ENCODE measurements around the gene ST7.
A peak's percentile ranks its signal among the peaks of the same experiment; 100 is the strongest.
"Not testable (repeated sequence)": the region's sequence is repeated elsewhere in the genome, so short reads cannot be mapped to it uniquely, and the experiment has no call there.

Gene ST7

GRCh38 chr7:116953906-116954838 lies 871 bp downstream of the ST7 start:
- Histone ChIP-seq H3K4me3 (ENCODE audit: low read length) (peak overlapping the region; percentile 90), H3K36me3 (ENCODE audit: control insufficient read depth, insufficient read depth, low read length) (no peaks in the 10 kb centered on the region), H3K27ac (ENCODE audit: low read depth, low read length) (peak overlapping the region; percentile 97), H3K9ac (ENCODE audit: low read length) (peak overlapping the region; percentile 96), H3K27me3 (ENCODE audit: control insufficient read depth, insufficient read depth, low read length) (no peaks in the 10 kb centered on the region), H3K4me1 (ENCODE audit: control insufficient read depth, insufficient read depth, low read length) (peaks cover 14% of the 10 kb centered on the region)

- Histone ChIP-seq H3K4me3 (ENCODE audit: low read length) (peak overlapping the region; percentile 2), H3K27ac (ENCODE audit: low read depth, low read length) (peak overlapping the region; percentile 97), H3K4me1 (ENCODE audit: control insufficient read depth, insufficient read depth, low read length) (peaks cover 14% of the 10 kb centered on the region), H3K36me3 (ENCODE audit: control insufficient read depth, insufficient read depth, low read length) (no peaks in the 10 kb centered on the region), H3K27me3 (ENCODE audit: control insufficient read depth, insufficient read depth, low read length) (no peaks in the 10 kb centered on the region), H3K9ac (ENCODE audit: low read length) (no peak overlapping the region)
Measured at GRCh38 chr7:116955340-116955739, 2.0 kb downstream of the ST7 start.

- peaks cover 14% of the 10 kb centered on the region for H3K4me1 ChIP-seq (ENCODE audit: control insufficient read depth, insufficient read depth, low read length)
- peak overlapping the region; percentile 97 for H3K27ac ChIP-seq (ENCODE audit: low read depth, low read length)
- H3K9ac ChIP-seq (ENCODE audit: low read length), result no peak overlapping the region
- H3K27me3 ChIP-seq (ENCODE audit: control insufficient read depth, insufficient read depth, low read length), result no peaks in the 10 kb centered on the region
- H3K36me3 ChIP-seq (ENCODE audit: control insufficient read depth, insufficient read depth, low read length), result no peaks in the 10 kb centered on the region
- H3K4me3 ChIP-seq (ENCODE audit: low read length), result no peak overlapping the region
Measured at GRCh38 chr7:116955801-116956476, 2.6 kb downstream of the ST7 start.

- H3K9ac ChIP-seq (ENCODE audit: low read length), result no peak overlapping the region
Measured at GRCh38 chr7:116956477-116956804, 3.1 kb downstream of the ST7 start.

GRCh38 chr7:116957874-116958273 lies 4.6 kb downstream of the ST7 start:
- Histone ChIP-seq H3K4me1 (ENCODE audit: control insufficient read depth, insufficient read depth, low read length) (peaks cover 14% of the 10 kb centered on the region), H3K9ac (ENCODE audit: low read length) (no peak overlapping the region), H3K27me3 (ENCODE audit: control insufficient read depth, insufficient read depth, low read length) (no peaks in the 10 kb centered on the region), H3K27ac (ENCODE audit: low read depth, low read length) (no peak overlapping the region), H3K36me3 (ENCODE audit: control insufficient read depth, insufficient read depth, low read length) (no peaks in the 10 kb centered on the region), H3K4me3 (ENCODE audit: low read length) (no peak overlapping the region)

More at GRCh38 chr7:116956477-116956804, 3.1 kb downstream of the ST7 start:
- no peak overlapping the region for H3K4me3 ChIP-seq (ENCODE audit: low read length)
- no peaks in the 10 kb centered on the region for H3K36me3 ChIP-seq (ENCODE audit: control insufficient read depth, insufficient read depth, low read length)
- no peaks in the 10 kb centered on the region for H3K27me3 ChIP-seq (ENCODE audit: control insufficient read depth, insufficient read depth, low read length)
- H3K4me1 ChIP-seq (ENCODE audit: control insufficient read depth, insufficient read depth, low read length), result peaks cover 14% of the 10 kb centered on the region
- peak overlapping the region; percentile 97 for H3K27ac ChIP-seq (ENCODE audit: low read depth, low read length)

- H3K4me1 ChIP-seq (ENCODE audit: control insufficient read depth, insufficient read depth, low read length); H3K27me3 ChIP-seq (ENCODE audit: control insufficient read depth, insufficient read depth, low read length); H3K9ac ChIP-seq (ENCODE audit: low read length); H3K4me3 ChIP-seq (ENCODE audit: low read length); H3K27ac ChIP-seq (ENCODE audit: low read depth, low read length); H3K36me3 ChIP-seq (ENCODE audit: control insufficient read depth, insufficient read depth, low read length): not testable (repeated sequence)
Measured at GRCh38 chr7:116961966-116962673, 8.8 kb downstream of the ST7 start.

- Histone ChIP-seq H3K27ac (ENCODE audit: low read depth, low read length) (no peak overlapping the region), H3K27me3 (ENCODE audit: control insufficient read depth, insufficient read depth, low read length) (no peaks in the 10 kb centered on the region), H3K4me3 (ENCODE audit: low read length) (no peak overlapping the region), H3K4me1 (ENCODE audit: control insufficient read depth, insufficient read depth, low read length) (peaks cover 2% of the 10 kb centered on the region), H3K36me3 (ENCODE audit: control insufficient read depth, insufficient read depth, low read length) (no peaks in the 10 kb centered on the region), H3K9ac (ENCODE audit: low read length) (no peak overlapping the region)
Measured at GRCh38 chr7:116963234-116963633, 9.9 kb downstream of the ST7 start.

- H3K9ac ChIP-seq (ENCODE audit: low read length), result no peak overlapping the region
- no peak overlapping the region for H3K4me3 ChIP-seq (ENCODE audit: low read length)
- H3K36me3 ChIP-seq (ENCODE audit: control insufficient read depth, insufficient read depth, low read length), result no peaks in the 10 kb centered on the region
- no peak overlapping the region for H3K27ac ChIP-seq (ENCODE audit: low read depth, low read length)
- peaks cover 2% of the 10 kb centered on the region for H3K4me1 ChIP-seq (ENCODE audit: control insufficient read depth, insufficient read depth, low read length)
- H3K27me3 ChIP-seq (ENCODE audit: control insufficient read depth, insufficient read depth, low read length), result no peaks in the 10 kb centered on the region
Measured at GRCh38 chr7:116966601-116967000, 13.3 kb downstream of the ST7 start.

- peaks cover 2% of the 10 kb centered on the region for H3K4me1 ChIP-seq (ENCODE audit: control insufficient read depth, insufficient read depth, low read length)
- H3K36me3 ChIP-seq (ENCODE audit: control insufficient read depth, insufficient read depth, low read length), result no peaks in the 10 kb centered on the region
- H3K27ac ChIP-seq (ENCODE audit: low read depth, low read length), result no peak overlapping the region
Measured at GRCh38 chr7:116967254-116967922, 14.1 kb downstream of the ST7 start.

GRCh38 chr7:116967983-116968382 lies 14.7 kb downstream of the ST7 start:
- H3K4me1 ChIP-seq (ENCODE audit: control insufficient read depth, insufficient read depth, low read length), result peaks cover 2% of the 10 kb centered on the region

More at GRCh38 chr7:116967254-116967922, 14.1 kb downstream of the ST7 start:
- Histone ChIP-seq H3K4me3 (ENCODE audit: low read length) (no peak overlapping the region), H3K9ac (ENCODE audit: low read length) (no peak overlapping the region), H3K27me3 (ENCODE audit: control insufficient read depth, insufficient read depth, low read length) (no peaks in the 10 kb centered on the region)

GRCh38 chr7:116968631-116969030 lies 15.3 kb downstream of the ST7 start:
- Histone ChIP-seq H3K4me3 (ENCODE audit: low read length) (no peak overlapping the region), H3K27ac (ENCODE audit: low read depth, low read length) (no peak overlapping the region), H3K9ac (ENCODE audit: low read length) (no peak overlapping the region), H3K4me1 (ENCODE audit: control insufficient read depth, insufficient read depth, low read length) (peaks cover 2% of the 10 kb centered on the region), H3K36me3 (ENCODE audit: control insufficient read depth, insufficient read depth, low read length) (no peaks in the 10 kb centered on the region), H3K27me3 (ENCODE audit: control insufficient read depth, insufficient read depth, low read length) (no peaks in the 10 kb centered on the region)

More at GRCh38 chr7:116967983-116968382, 14.7 kb downstream of the ST7 start:
- H3K4me3 ChIP-seq (ENCODE audit: low read length), result no peak overlapping the region
- H3K36me3 ChIP-seq (ENCODE audit: control insufficient read depth, insufficient read depth, low read length), result no peaks in the 10 kb centered on the region
- no peak overlapping the region for H3K27ac ChIP-seq (ENCODE audit: low read depth, low read length)
- H3K27me3 ChIP-seq (ENCODE audit: control insufficient read depth, insufficient read depth, low read length), result no peaks in the 10 kb centered on the region
- H3K9ac ChIP-seq (ENCODE audit: low read length), result no peak overlapping the region

GRCh38 chr7:116969371-116969902 lies 16.1 kb downstream of the ST7 start:
- Histone ChIP-seq H3K9ac (ENCODE audit: low read length) (no peak overlapping the region), H3K36me3 (ENCODE audit: control insufficient read depth, insufficient read depth, low read length) (no peaks in the 10 kb centered on the region), H3K4me3 (ENCODE audit: low read length) (no peak overlapping the region), H3K27ac (ENCODE audit: low read depth, low read length) (no peak overlapping the region), H3K4me1 (ENCODE audit: control insufficient read depth, insufficient read depth, low read length) (no peaks in the 10 kb centered on the region), H3K27me3 (ENCODE audit: control insufficient read depth, insufficient read depth, low read length) (no peaks in the 10 kb centered on the region)

Measured in rectal smooth muscle tissue (tissue), 1 donor.